Measurements from ENCODE around the gene FGFBP2.

Gene FGFBP2

DNA sequence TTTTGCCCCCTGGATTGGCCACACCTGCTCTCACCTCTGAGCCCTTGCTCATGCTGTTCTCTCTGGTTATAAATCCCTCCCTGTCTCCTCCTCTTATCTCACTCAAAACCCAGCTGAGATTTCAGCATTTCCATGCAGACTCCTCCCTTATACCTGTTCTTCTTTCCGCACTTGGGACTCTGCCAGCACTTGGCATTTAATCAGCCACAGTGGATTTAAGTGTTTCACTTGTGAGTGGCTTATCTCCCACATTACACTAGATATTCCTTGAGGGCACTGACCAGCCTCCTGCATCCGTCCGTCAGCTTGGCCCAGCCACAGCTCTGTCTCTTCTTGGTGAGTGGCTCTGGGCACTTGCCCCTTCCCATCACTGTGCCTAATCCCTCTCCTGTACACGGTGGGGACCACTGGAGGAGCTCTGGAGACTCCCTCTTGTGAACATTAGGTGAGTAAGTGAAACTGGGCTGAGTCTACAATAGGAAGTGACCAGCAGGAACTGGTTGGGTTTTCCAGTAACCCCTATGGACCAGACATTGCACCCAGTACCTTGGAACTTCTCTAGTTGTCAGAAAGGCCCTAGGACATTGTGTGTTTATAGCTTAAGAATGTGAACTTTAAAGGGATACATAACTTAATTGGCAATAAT is 44.4 kb downstream of the FGFBP2 start:
- H3K9me3 ChIP-seq (ENCODE audit: control insufficient read depth, insufficient read depth, low read depth, low read length): no peaks in the 10 kb centered on the region
- TF ChIP-seq ZNF514 (tag by site-specific recombination; IDR thresholded peaks at IDR 0.05): no peak
- no peak for TF ChIP-seq ZNF654 (tag by site-specific recombination; IDR thresholded peaks at IDR 0.05; ENCODE audit: low read depth)
- TF ChIP-seq, protein P1, sequence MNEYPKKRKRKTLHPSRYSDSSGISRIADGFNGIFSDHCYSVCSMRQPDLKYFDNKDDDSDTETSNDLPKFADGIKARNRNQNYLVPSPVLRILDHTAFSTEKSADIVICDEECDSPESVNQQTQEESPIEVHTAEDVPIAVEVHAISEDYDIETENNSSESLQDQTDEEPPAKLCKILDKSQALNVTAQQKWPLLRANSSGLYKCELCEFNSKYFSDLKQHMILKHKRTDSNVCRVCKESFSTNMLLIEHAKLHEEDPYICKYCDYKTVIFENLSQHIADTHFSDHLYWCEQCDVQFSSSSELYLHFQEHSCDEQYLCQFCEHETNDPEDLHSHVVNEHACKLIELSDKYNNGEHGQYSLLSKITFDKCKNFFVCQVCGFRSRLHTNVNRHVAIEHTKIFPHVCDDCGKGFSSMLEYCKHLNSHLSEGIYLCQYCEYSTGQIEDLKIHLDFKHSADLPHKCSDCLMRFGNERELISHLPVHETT (tag by site-specific recombination; IDR thresholded peaks at IDR 0.05): no peak
- no peak for TF ChIP-seq SP7 (tag by site-specific recombination; IDR thresholded peaks at IDR 0.05)
- TF ChIP-seq ZNF707 (tag by site-specific recombination; IDR thresholded peaks at IDR 0.05): no peak
- no peak for TF ChIP-seq ZNF37A (tag by site-specific recombination; IDR thresholded peaks at IDR 0.05)
- no peak for TF ChIP-seq ZNF19 (tag by site-specific recombination; IDR thresholded peaks at IDR 0.05; ENCODE audit: low read depth)
- TF ChIP-seq, protein P2, sequence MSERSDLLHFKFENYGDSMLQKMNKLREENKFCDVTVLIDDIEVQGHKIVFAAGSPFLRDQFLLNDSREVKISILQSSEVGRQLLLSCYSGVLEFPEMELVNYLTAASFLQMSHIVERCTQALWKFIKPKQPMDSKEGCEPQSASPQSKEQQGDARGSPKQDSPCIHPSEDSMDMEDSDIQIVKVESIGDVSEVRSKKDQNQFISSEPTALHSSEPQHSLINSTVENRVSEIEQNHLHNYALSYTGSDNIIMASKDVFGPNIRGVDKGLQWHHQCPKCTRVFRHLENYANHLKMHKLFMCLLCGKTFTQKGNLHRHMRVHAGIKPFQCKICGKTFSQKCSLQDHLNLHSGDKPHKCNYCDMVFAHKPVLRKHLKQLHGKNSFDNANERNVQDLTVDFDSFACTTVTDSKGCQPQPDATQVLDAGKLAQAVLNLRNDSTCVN (tag by site-specific recombination; optimal IDR thresholded peaks at IDR 0.05): no peak
- TF ChIP-seq ZNF112 (tag by site-specific recombination; IDR thresholded peaks at IDR 0.05): no peak
- TF ChIP-seq, protein P3, sequence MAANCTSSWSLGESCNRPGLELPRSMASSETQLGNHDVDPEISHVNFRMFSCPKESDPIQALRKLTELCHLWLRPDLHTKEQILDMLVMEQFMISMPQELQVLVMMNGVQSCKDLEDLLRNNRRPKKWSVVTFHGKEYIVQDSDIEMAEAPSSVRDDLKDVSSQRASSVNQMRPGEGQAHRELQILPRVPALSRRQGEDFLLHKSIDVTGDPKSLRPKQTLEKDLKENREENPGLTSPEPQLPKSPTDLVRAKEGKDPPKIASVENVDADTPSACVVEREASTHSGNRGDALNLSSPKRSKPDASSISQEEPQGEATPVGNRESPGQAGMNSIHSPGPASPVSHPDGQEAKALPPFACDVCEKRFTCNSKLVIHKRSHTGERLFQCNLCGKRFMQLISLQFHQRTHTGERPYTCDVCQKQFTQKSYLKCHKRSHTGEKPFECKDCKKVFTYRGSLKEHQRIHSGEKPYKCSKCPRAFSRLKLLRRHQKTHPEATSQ (tag by site-specific recombination; IDR thresholded peaks at IDR 0.05): no peak
- TF ChIP-seq ZNF521 (tag by site-specific recombination; IDR thresholded peaks at IDR 0.05): no peak
- no peak for TF ChIP-seq ZBTB20 (tag by site-specific recombination; IDR thresholded peaks at IDR 0.05)
- TF ChIP-seq ZSCAN23 (tag by site-specific recombination; IDR thresholded peaks at IDR 0.05): no peak
- TF ChIP-seq ZNF48 (tag by site-specific recombination; IDR thresholded peaks at IDR 0.05): no peak
- TF ChIP-seq, protein P4, sequence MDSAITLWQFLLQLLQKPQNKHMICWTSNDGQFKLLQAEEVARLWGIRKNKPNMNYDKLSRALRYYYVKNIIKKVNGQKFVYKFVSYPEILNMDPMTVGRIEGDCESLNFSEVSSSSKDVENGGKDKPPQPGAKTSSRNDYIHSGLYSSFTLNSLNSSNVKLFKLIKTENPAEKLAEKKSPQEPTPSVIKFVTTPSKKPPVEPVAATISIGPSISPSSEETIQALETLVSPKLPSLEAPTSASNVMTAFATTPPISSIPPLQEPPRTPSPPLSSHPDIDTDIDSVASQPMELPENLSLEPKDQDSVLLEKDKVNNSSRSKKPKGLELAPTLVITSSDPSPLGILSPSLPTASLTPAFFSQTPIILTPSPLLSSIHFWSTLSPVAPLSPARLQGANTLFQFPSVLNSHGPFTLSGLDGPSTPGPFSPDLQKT (IDR thresholded peaks at IDR 0.05; ENCODE audit: borderline replicate concordance, low read depth, low read length): no peak
- TF ChIP-seq, protein P5, sequence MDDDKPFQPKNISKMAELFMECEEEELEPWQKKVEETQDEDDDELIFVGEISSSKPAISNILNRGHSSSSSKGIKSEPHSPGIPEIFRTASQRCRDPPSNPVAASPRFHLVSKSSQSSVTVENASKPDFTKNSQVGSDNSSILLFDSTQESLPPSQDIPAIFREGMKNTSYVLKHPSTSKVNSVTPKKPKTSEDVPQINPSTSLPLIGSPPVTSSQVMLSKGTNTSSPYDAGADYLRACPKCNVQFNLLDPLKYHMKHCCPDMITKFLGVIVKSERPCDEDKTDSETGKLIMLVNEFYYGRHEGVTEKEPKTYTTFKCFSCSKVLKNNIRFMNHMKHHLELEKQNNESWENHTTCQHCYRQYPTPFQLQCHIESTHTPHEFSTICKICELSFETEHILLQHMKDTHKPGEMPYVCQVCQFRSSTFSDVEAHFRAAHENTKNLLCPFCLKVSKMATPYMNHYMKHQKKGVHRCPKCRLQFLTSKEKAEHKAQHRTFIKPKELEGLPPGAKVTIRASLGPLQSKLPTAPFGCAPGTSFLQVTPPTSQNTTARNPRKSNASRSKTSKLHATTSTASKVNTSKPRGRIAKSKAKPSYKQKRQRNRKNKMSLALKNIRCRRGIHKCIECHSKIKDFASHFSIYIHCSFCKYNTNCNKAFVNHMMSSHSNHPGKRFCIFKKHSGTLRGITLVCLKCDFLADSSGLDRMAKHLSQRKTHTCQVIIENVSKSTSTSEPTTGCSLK (tag by site-specific recombination; IDR thresholded peaks at IDR 0.05): no peak
- TF ChIP-seq ZNF292 (tag by site-specific recombination; IDR thresholded peaks at IDR 0.05; ENCODE audit: borderline replicate concordance, low read depth): no peak
- TF ChIP-seq ZNF274 (IDR thresholded peaks at IDR 0.05; ENCODE audit: low read length): no peak
- TF ChIP-seq ZNF274 (tag by site-specific recombination; IDR thresholded peaks at IDR 0.05; ENCODE audit: borderline replicate concordance): no peak
- no peak for TF ChIP-seq ZNF473 (tag by site-specific recombination; IDR thresholded peaks at IDR 0.05)
- H3K4me1 ChIP-seq (ENCODE audit: control insufficient read depth, insufficient read depth, low read length): no peaks in the 10 kb centered on the region
- no peak overlapping the region for H3K27ac ChIP-seq (ENCODE audit: extremely low read depth, low read depth, low read length)
- no peak overlapping the region for H3K4me3 ChIP-seq (ENCODE audit: low read depth, low read length)
- POLR2A ChIA-PET: interaction anchor here (0.8 kb wide), 1 partner anchor 13 kb away, joined by 3 read pairs; no protein-coding TSS in a partner anchor
- CTCF ChIA-PET: interaction anchor here (1.3 to 2.2 kb wide), 2 partner anchors 36 to 113 kb away, joined by 3 to 12 read pairs; no protein-coding TSS in a partner anchor
- no peaks in the 10 kb centered on the region for H3K36me3 ChIP-seq (ENCODE audit: control insufficient read depth in 2 of 2, insufficient read depth in 1 of 2, low read length in 2 of 2)
